ENCODE results near the gene GM2A. TPM values are rescaled to one million over a fixed set of nuclear protein-coding genes. Genes with fewer than 3 reads are reported as not detected.

The GM2A gene
- total and polyA plus RNA-seq, 2 of the 13 experiments (the other 11 are each of a cell fraction or from before 2014, with no cell fraction given) = 14.6 to 29.6 TPM

- TF ChIP-seq, protein P1, sequence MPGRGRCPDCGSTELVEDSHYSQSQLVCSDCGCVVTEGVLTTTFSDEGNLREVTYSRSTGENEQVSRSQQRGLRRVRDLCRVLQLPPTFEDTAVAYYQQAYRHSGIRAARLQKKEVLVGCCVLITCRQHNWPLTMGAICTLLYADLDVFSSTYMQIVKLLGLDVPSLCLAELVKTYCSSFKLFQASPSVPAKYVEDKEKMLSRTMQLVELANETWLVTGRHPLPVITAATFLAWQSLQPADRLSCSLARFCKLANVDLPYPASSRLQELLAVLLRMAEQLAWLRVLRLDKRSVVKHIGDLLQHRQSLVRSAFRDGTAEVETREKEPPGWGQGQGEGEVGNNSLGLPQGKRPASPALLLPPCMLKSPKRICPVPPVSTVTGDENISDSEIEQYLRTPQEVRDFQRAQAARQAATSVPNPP (CRISPR knock-in tag; IDR thresholded peaks at IDR 0.05) = no peak
- TF ChIP-seq DNMT3B (CRISPR knock-in tag; conservative IDR thresholded peaks at IDR 0.05) (no peak), TAF1 (CRISPR knock-in tag; IDR thresholded peaks at IDR 0.05) (peak; percentile 68; the same call in 1 of the 2 replicates), TIGD3 (CRISPR knock-in tag; IDR thresholded peaks at IDR 0.05; ENCODE audit: borderline replicate concordance) (no peak), PAXIP1 (CRISPR knock-in tag; conservative IDR thresholded peaks at IDR 0.05) (0 out of 2 replicates have a peak, but pooled peaks have one; percentile 47), DRAP1 (CRISPR knock-in tag; IDR thresholded peaks at IDR 0.05) (peak; percentile 96), RBAK (CRISPR knock-in tag; IDR thresholded peaks at IDR 0.05) (no peak), GTF2F1 (IDR thresholded peaks at IDR 0.05; ENCODE audit: low read length) (no peak), ERF (CRISPR knock-in tag; IDR thresholded peaks at IDR 0.05) (peak; percentile 39; the same call in 1 of the 2 replicates), ZFP82 (CRISPR knock-in tag; IDR thresholded peaks at IDR 0.05; ENCODE audit: borderline replicate concordance) (no peak), HNF4G (IDR thresholded peaks at IDR 0.05; ENCODE audit: borderline replicate concordance, low read depth, low read length) (peak; percentile 57; the same call in 1 of the 2 replicates), HNF4G (CRISPR knock-in tag; IDR thresholded peaks at IDR 0.05; ENCODE audit: borderline replicate concordance, low read depth) (no peak), ZNF607 (CRISPR knock-in tag; IDR thresholded peaks at IDR 0.05; ENCODE audit: borderline replicate concordance) (0 out of 2 replicates have a peak, but pooled peaks have one; percentile 4), THAP11 (CRISPR knock-in tag; IDR thresholded peaks at IDR 0.05) (peak; percentile 60; the same call in 1 of the 2 replicates), RFX5 (IDR thresholded peaks at IDR 0.05; ENCODE audit: low read depth, low read length) (no peak), ZBTB25 (CRISPR knock-in tag; IDR thresholded peaks at IDR 0.05) (no peak)
- TF ChIP-seq, protein P2, sequence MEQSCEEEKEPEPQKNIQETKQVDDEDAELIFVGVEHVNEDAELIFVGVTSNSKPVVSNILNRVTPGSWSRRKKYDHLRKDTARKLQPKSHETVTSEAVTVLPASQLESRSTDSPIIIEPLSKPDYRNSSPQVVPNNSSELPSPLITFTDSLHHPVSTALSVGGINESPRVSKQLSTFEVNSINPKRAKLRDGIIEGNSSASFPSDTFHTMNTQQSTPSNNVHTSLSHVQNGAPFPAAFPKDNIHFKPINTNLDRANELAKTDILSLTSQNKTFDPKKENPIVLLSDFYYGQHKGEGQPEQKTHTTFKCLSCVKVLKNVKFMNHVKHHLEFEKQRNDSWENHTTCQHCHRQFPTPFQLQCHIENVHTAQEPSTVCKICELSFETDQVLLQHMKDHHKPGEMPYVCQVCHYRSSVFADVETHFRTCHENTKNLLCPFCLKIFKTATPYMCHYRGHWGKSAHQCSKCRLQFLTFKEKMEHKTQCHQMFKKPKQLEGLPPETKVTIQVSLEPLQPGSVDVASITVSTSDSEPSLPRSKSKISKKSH (CRISPR knock-in tag; IDR thresholded peaks at IDR 0.05; ENCODE audit: borderline replicate concordance) = no peak
- TF ChIP-seq, protein P3, sequence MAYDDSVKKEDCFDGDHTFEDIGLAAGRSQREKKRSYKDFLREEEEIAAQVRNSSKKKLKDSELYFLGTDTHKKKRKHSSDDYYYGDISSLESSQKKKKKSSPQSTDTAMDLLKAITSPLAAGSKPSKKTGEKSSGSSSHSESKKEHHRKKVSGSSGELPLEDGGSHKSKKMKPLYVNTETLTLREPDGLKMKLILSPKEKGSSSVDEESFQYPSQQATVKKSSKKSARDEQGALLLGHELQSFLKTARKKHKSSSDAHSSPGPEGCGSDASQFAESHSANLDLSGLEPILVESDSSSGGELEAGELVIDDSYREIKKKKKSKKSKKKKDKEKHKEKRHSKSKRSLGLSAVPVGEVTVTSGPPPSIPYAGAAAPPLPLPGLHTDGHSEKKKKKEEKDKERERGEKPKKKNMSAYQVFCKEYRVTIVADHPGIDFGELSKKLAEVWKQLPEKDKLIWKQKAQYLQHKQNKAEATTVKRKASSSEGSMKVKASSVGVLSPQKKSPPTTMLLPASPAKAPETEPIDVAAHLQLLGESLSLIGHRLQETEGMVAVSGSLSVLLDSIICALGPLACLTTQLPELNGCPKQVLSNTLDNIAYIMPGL (CRISPR knock-in tag; IDR thresholded peaks at IDR 0.05; ENCODE audit: borderline replicate concordance in 1 of 2, low read depth in 1 of 2) = peak in 1 of 2 experiments; percentile 51; a peak in 2 of 4 replicates
These were observed 1.9 kb upstream of the GM2A start (continued) for GRCh38 chr5:151251001-151251551.
